IPS-20b (cell line): Measurements from ENCODE around the gene OR7D2.

Experiments used
- H3K27ac ChIP-seq: one replicate; pipeline ENCODE4 v1.5.1; 2013; ENCODE audit warnings: low read length
- H3K27me3 ChIP-seq: 2 replicates; pipeline ENCODE4 v1.6.1; 2013; ENCODE audit warnings: mild to moderate bottlenecking, low read length, inconsistent platforms; ENCODE audit not compliant: insufficient read depth
- H3K36me3 ChIP-seq: 2 replicates; pipeline ENCODE4 v1.6.1; 2013; ENCODE audit warnings: low read depth, mild to moderate bottlenecking, inconsistent platforms, low read length, moderate library complexity; ENCODE audit not compliant: insufficient read depth
- H3K4me1 ChIP-seq: 2 replicates; pipeline ENCODE4 v1.6.1; 2013; ENCODE audit warnings: mild to moderate bottlenecking, control low read depth, inconsistent platforms, low read length, moderate library complexity; ENCODE audit not compliant: insufficient read depth
- H3K4me3 ChIP-seq: 2 replicates; pipeline ENCODE4 v1.5.1; 2013; ENCODE audit warnings: mild to moderate bottlenecking, low read length, inconsistent platforms
- H3K9ac ChIP-seq: 2 replicates; pipeline ENCODE4 v1.6.1; 2013; ENCODE audit warnings: low read depth, mild to moderate bottlenecking, inconsistent platforms, low read length, moderate library complexity
- H3K9me3 ChIP-seq: 2 replicates; pipeline ENCODE4 v1.6.1; 2013; ENCODE audit warnings: mild to moderate bottlenecking, low read depth, low read length, inconsistent platforms; ENCODE audit not compliant: insufficient read depth

OR7D2 gene

DNA sequence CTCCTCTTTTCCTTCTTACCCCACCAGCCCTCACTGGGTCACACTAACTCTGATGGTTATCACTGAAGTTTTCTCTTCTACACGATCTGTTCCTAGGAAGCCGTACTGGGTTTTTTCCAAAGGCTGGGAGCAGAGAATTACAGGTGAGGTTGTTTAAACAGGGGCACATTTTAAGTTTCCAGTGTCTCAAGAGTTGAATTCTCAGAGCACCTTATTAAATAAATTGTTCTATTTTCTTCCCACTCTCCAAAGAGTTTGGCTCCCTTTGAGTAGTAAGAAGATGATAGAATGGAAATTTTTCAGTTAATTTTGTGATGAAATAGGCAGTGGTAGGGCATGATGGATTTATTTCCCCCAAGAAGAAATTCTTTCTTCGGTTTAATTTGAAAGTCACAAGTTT is 40.7 kb downstream of the OR7D2 start, which contains the start of gene OR7D4:
OR7D4 (minus strand) TSS at position 101 of the 400 bp plus-strand sequence. CDS start 4,752 bp downstream, outside the sequence.
- H3K9me3 ChIP-seq, result peaks cover 84% of the 10 kb centered on the region
- H3K36me3 ChIP-seq, result no peaks in the 10 kb centered on the region
- H3K4me1 ChIP-seq, result no peaks in the 10 kb centered on the region
- no peaks in the 10 kb centered on the region for H3K27me3 ChIP-seq
- H3K27ac ChIP-seq, result no peak within 1 kb of the TSS
- H3K9ac ChIP-seq, result no peak within 1 kb of the TSS
- H3K4me3 ChIP-seq, result no peak within 1 kb of the TSS
